Activated CD8-positive, alpha-beta memory T cell treated with anti-CD3 and anti-CD28 coated beads, Interleukin-2, amount 10 ng/mL, durations not matched to agents 7 days and 5 days (primary cell): Measurements from ENCODE around the gene FBXL20. TPM values are rescaled to one million over a fixed set of nuclear protein-coding genes. Genes with fewer than 3 reads are reported as not detected.

Source experiments
- ATAC-seq: fragments of 150-1000 bp; cut with Tn5 transposase; one replicate; pipeline ENCODE4 v1.10.0; 2021; ENCODE audit warnings: moderate library complexity
- CTCF ChIA-PET: fragments of 350-600 bp; sonication (Branson Sonifier 250); formaldehyde crosslinking; loops from one replicate; lab custom pipeline; 2021; ENCODE audit warnings: antibody characterized with exemption; lab: Charles Lee
- DNase-seq: peaks from one replicate; pipeline ENCODE4 v3.0.0-alpha.2; 2020
- H3K27ac Mint-ChIP-seq: one replicate; pipeline ENCODE4 v1.8.0; 2021; ENCODE audit warnings: mild to moderate bottlenecking, mixed read lengths
- H3K27me3 Mint-ChIP-seq: one replicate; pipeline ENCODE4 v1.8.0; 2021; ENCODE audit warnings: mixed read lengths
- H3K36me3 Mint-ChIP-seq: one replicate; pipeline ENCODE4 v1.8.0; 2021; ENCODE audit warnings: mild to moderate bottlenecking, mixed read lengths
- H3K4me1 Mint-ChIP-seq: one replicate; pipeline ENCODE4 v1.8.0; 2021; ENCODE audit warnings: mixed read lengths
- H3K4me3 Mint-ChIP-seq: one replicate; pipeline ENCODE4 v1.8.0; 2021; ENCODE audit warnings: mild to moderate bottlenecking, moderate library complexity, mixed read lengths
- H3K9me3 Mint-ChIP-seq: one replicate; pipeline ENCODE4 v1.8.0; 2022; ENCODE audit warnings: low read depth, mixed read lengths
- total RNA-seq, 2 experiments: library from RNA; stranded (reverse); gene quantifications; one replicate each; pipeline ENCODE4 v1.2.3, GENCODE V29; 2021

The FBXL20 gene
- total RNA-seq, 2 experiments from 2014 or later = 12.9 to 14.1 TPM

- no peaks in the 10 kb centered on the region for H3K9me3 Mint-ChIP-seq
- peaks cover 6% of the 10 kb centered on the region for H3K36me3 Mint-ChIP-seq
- CTCF ChIA-PET = interaction anchor here (0.7 to 30.8 kb wide), 5 partner anchors 9 to 226 kb away, joined by 3 to 670 read pairs (median 4); partner anchors contain the start of gene RPL19
- peaks cover 22% of the 10 kb centered on the region for H3K27me3 Mint-ChIP-seq
- H3K27ac Mint-ChIP-seq = no peak overlapping the region
- DNase-seq (peak; percentile 79), ATAC-seq (peak; percentile 65)
- peak overlapping the region; percentile 9 for H3K4me3 Mint-ChIP-seq
- H3K4me1 Mint-ChIP-seq = peaks cover 12% of the 10 kb centered on the region
Measured at GRCh38 chr17:39209317-39210092, 191.9 kb downstream of the FBXL20 start.

GRCh38 chr17:39208893-39209292 lies 192.5 kb downstream of the FBXL20 start:
- H3K4me1 Mint-ChIP-seq = peaks cover 12% of the 10 kb centered on the region

GRCh38 chr17:39208136-39208535 lies 193.3 kb downstream of the FBXL20 start:
- ATAC-seq = no peak
- no peak overlapping the region for H3K4me3 Mint-ChIP-seq
- peaks cover 18% of the 10 kb centered on the region for H3K36me3 Mint-ChIP-seq
- no peak overlapping the region for H3K27ac Mint-ChIP-seq
- peaks cover 22% of the 10 kb centered on the region for H3K27me3 Mint-ChIP-seq
- H3K9me3 Mint-ChIP-seq = no peaks in the 10 kb centered on the region
- peaks cover 17% of the 10 kb centered on the region for H3K4me1 Mint-ChIP-seq
- CTCF ChIA-PET = interaction anchor here (1.4 to 30.8 kb wide), 5 partner anchors 8 to 414 kb away, joined by 4 to 670 read pairs (median 11); partner anchors contain the start of genes RPL19 and STAC2
- no peak for DNase-seq

More at GRCh38 chr17:39208893-39209292, 192.5 kb downstream of the FBXL20 start:
- H3K9me3 Mint-ChIP-seq = no peaks in the 10 kb centered on the region
- no peak overlapping the region for H3K27ac Mint-ChIP-seq
- H3K36me3 Mint-ChIP-seq = peaks cover 11% of the 10 kb centered on the region
- ATAC-seq = no peak
- DNase-seq = no peak
- CTCF ChIA-PET = interaction anchor here (0.7 to 30.8 kb wide), 5 partner anchors 9 to 226 kb away, joined by 3 to 670 read pairs (median 4); partner anchors contain the start of gene RPL19
- no peak overlapping the region for H3K4me3 Mint-ChIP-seq
- H3K27me3 Mint-ChIP-seq = peaks cover 22% of the 10 kb centered on the region

GRCh38 chr17:39205112-39205526 lies 196.3 kb downstream of the FBXL20 start:
- DNase-seq (no peak), ATAC-seq (no peak)
- Mint-ChIP-seq H3K36me3 (peaks cover 42% of the 10 kb centered on the region), H3K27ac (no peak overlapping the region), H3K4me1 (peaks cover 34% of the 10 kb centered on the region), H3K4me3 (no peak overlapping the region), H3K27me3 (peaks cover 8% of the 10 kb centered on the region), H3K9me3 (no peaks in the 10 kb centered on the region)
- CTCF ChIA-PET = interaction anchor here (1.6 to 30.8 kb wide), 3 partner anchors 13 to 41 kb away, joined by 4 to 670 read pairs (median 7); no protein-coding TSS in a partner anchor

- no peaks in the 10 kb centered on the region for H3K9me3 Mint-ChIP-seq
- ATAC-seq (no peak), DNase-seq (no peak)
- H3K4me1 Mint-ChIP-seq = peaks cover 38% of the 10 kb centered on the region
- H3K27ac Mint-ChIP-seq = peak overlapping the region; percentile 24
- CTCF ChIA-PET = interaction anchor here (1.4 to 30.8 kb wide), 2 partner anchors 35 to 39 kb away, joined by 3 to 670 read pairs; no protein-coding TSS in a partner anchor
- peaks cover 6% of the 10 kb centered on the region for H3K27me3 Mint-ChIP-seq
- H3K36me3 Mint-ChIP-seq = peaks cover 43% of the 10 kb centered on the region
- no peak overlapping the region for H3K4me3 Mint-ChIP-seq
Measured at GRCh38 chr17:39204245-39204644, 197.2 kb downstream of the FBXL20 start.

Other genes with a start within 250 kb of the FBXL20 start
- gene PLXDC1, start 250.0 kb downstream of the FBXL20 start, total RNA-seq = 1 to 10 TPM; 1.2 to 9.0 TPM
- gene ARL5C, start 235.5 kb downstream of the FBXL20 start, total RNA-seq = under 1 TPM in 1 of 2 experiments, not detected in 1; 0.35 TPM
- gene CACNB1, start 204.0 kb downstream of the FBXL20 start, total RNA-seq = 10 to 100 TPM; 21.0 to 32.9 TPM
- 1,000 to 10,000 TPM; 1,859 to 1,928 TPM for gene RPL19, start 201.3 kb downstream of the FBXL20 start, total RNA-seq
- not detected for gene STAC2, start 175.7 kb downstream of the FBXL20 start, total RNA-seq
- 10 to 100 TPM; 53.2 to 73.0 TPM for gene MED1, start 49.6 kb upstream of the FBXL20 start, total RNA-seq
- 10 to 100 TPM; 84.4 to 97.3 TPM for gene CDK12, start 59.9 kb upstream of the FBXL20 start, total RNA-seq
- gene NEUROD2, start 206.3 kb upstream of the FBXL20 start, total RNA-seq = not detected
- not detected for gene PPP1R1B, start 225.3 kb upstream of the FBXL20 start, total RNA-seq
- gene STARD3, start 235.5 kb upstream of the FBXL20 start, total RNA-seq = 10 to 100 TPM; 70.5 to 75.7 TPM